Measurements from ENCODE around the gene CHAT.

The CHAT gene

DNA sequence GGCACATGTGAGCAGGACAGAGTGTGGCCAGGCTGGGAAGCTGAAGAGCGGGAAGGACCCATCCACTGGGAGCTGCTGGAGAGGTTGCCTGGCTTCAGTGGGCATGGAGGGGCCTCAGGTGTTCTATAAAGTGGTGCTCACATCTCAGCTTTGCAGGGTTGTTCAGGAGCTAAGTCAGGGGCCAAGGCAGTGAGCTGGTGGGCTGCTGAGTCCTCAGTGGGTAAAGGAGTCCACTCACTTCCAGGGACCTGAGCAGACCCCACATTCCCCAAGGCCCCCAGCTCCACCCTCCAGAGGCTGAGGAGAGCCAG lies 36.8 kb downstream of the CHAT start:
- no peak overlapping the region for H3K9ac ChIP-seq (ENCODE audit: low read length)
- H3K27ac ChIP-seq (ENCODE audit: low read depth, low read length) = no peak overlapping the region
- H3K9me3 ChIP-seq (ENCODE audit: low read length) = no peaks in the 10 kb centered on the region
- H3K36me3 ChIP-seq (ENCODE audit: insufficient read depth, low read length) = no peaks in the 10 kb centered on the region
- peaks cover 0 to 5% of the 10 kb centered on the region in 2 donors for H3K27me3 ChIP-seq (ENCODE audit: control insufficient read depth in 1 of 2, insufficient read depth in 2 of 2, low read length in 2 of 2)
- H3K4me1 ChIP-seq (ENCODE audit: insufficient read depth, low read length) = no peaks in the 10 kb centered on the region
- no peak overlapping the region for H3K4me3 ChIP-seq (ENCODE audit: low read depth in 1 of 2, low read length in 2 of 2)

DNA sequence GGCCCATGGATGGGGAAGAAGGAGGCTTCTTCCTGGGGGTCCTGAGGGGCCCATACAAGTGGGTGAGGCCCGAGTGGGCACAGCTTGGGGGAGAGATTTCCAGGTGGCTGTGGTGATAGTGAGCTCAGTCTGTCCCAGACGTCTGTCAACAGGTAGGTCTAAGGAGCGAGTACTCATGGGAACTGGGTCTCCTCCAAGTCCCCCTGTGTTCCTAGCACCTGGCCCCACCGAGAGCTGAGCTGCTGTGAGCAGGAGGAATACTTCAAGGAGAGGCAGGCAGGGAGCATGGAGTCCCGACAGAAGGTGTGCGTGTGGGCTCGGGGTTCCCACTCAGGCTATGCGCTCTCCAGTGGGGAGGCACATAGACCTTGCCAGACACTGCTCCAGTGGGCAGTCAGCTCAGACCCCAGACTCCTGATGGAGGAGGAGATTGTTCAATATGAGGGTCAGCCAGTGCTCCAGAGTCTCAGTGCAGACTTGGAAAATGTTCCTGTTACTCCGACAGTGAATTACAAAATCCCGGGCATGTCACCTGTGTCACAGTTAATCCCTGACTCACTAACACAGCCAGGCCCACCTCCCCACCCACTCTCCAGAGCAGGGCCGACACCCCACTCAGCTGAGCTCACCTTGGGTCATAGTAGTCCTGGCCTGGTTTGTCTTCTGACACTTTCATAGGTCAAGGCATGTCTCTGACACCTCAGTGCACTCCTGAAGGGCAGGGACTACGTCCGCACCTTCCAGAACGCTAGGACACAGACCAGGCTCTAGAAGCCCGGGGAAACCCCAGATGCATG lies 37.4 kb downstream of the CHAT start:
- Histone ChIP-seq H3K27me3 (ENCODE audit: control insufficient read depth in 1 of 2, insufficient read depth in 2 of 2, low read length in 2 of 2) (peaks cover 0 to 5% of the 10 kb centered on the region in 2 donors), H3K9me3 (ENCODE audit: low read length) (no peaks in the 10 kb centered on the region), H3K9ac (ENCODE audit: low read length) (no peak overlapping the region)

DNA sequence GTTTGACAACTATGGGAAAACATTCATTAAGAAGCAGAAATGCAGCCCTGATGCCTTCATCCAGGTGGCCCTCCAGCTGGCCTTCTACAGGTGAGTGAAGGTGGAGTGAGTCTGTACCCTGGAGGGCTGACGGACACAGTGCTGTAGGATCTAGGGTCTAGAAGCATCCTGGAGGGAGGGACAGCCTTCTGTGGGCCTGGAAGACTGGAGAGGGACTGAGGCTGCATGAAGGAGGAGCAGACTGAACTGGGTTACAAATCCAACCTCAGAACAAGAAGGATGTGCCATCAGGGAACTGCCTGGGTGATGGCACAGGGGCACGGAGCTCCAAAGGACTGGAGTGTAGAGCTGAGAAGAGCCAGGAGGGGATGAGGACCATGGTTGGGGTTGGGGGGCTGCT lies 38.1 kb downstream of the CHAT start:
- Histone ChIP-seq H3K27me3 (ENCODE audit: control insufficient read depth in 1 of 2, insufficient read depth in 2 of 2, low read length in 2 of 2) (peaks cover 0 to 5% of the 10 kb centered on the region in 2 donors), H3K9me3 (ENCODE audit: low read length) (no peaks in the 10 kb centered on the region), H3K27ac (ENCODE audit: low read depth, low read length) (no peak overlapping the region)

More for the DNA sequence above, 37.4 kb downstream of the CHAT start:
- Histone ChIP-seq H3K4me3 (ENCODE audit: low read depth in 1 of 2, low read length in 2 of 2) (no peak overlapping the region), H3K27ac (ENCODE audit: low read depth, low read length) (no peak overlapping the region), H3K4me1 (ENCODE audit: insufficient read depth, low read length) (no peaks in the 10 kb centered on the region), H3K36me3 (ENCODE audit: insufficient read depth, low read length) (no peaks in the 10 kb centered on the region)

DNA sequence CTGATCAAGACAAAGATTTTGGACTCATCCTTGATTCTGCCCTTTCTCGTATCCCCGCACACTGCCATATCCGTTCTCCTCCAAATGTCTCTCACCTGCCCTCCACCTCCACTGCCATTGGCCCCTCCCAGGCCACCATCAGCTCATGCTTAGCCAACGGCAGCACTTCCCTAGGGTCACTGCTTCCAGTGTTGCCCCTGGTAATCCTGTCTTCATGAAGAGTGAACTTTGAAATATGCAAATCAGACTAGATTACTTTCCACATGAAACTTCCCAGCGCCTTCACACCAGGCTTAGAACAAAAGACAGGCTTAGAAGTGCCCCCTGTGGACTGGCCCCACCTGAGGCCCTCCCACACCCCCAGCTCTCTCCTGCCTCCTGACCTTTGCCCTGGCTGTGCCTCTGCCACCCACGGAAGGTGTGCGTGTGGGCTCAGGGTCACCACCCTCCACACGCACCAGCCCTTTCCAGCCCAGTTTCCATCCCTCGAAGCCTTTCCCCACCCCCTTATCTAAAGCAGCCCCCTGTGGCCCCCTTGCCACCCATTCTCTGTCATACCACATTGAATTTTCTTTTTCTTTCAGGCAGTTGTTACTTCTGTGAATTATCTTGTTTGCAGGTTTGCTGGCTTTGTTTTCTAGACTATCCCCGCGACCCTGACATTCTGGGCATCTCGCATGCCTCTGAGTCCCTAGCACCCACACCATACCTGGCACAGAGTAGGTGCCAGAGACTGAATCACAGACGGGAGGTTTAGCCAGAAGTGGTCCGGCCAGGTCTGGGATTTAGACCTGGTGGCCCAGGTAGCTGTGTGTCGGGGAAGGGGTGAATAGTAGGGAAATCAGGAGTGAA lies 38.8 kb downstream of the CHAT start:
- no peaks in the 10 kb centered on the region for H3K9me3 ChIP-seq (ENCODE audit: low read length)
- no peak overlapping the region for H3K9ac ChIP-seq (ENCODE audit: low read length)
- H3K4me1 ChIP-seq (ENCODE audit: insufficient read depth, low read length) = no peaks in the 10 kb centered on the region
- H3K36me3 ChIP-seq (ENCODE audit: insufficient read depth, low read length) = no peaks in the 10 kb centered on the region
- H3K27ac ChIP-seq (ENCODE audit: low read depth, low read length) = no peak overlapping the region
- peaks cover 0 to 5% of the 10 kb centered on the region in 2 donors for H3K27me3 ChIP-seq (ENCODE audit: control insufficient read depth in 1 of 2, insufficient read depth in 2 of 2, low read length in 2 of 2)
- H3K4me3 ChIP-seq (ENCODE audit: low read depth in 1 of 2, low read length in 2 of 2) = no peak overlapping the region

More for the DNA sequence above, 38.1 kb downstream of the CHAT start:
- Histone ChIP-seq H3K4me3 (ENCODE audit: low read depth in 1 of 2, low read length in 2 of 2) (no peak overlapping the region), H3K9ac (ENCODE audit: low read length) (no peak overlapping the region), H3K36me3 (ENCODE audit: insufficient read depth, low read length) (no peaks in the 10 kb centered on the region), H3K4me1 (ENCODE audit: insufficient read depth, low read length) (no peaks in the 10 kb centered on the region)

DNA sequence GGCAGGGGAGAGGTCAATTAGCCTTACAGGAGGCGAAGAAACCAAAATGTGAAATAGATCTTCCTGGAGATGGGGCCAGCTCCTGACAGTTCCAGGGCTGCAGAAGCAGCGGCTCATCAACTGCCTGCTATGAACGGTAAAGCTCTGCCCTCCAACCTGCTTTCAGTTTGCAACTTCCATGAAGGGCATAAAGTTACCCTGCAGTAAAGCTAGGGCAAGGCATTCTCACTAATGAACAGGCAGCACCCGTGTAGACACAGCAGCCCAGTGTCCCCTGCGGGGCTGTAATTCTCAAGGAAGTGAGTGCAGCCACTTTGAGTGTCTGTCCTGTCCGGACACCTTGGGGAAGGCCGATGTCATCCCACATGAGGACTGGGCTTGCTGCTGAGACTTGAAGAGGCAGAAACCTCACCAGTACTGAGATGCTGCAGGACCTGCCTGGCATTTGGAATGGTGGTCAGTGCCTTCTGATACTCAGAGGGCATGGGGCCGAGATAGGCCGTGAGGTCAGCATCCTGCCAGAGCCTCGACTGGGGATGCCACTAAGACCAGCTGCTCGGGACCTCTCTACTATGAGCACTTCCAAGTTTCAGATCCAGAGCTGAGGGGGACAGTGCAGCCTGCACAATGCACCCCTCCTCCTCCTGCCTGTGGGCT lies 39.6 kb downstream of the CHAT start:
- Histone ChIP-seq H3K9me3 (ENCODE audit: low read length) (no peaks in the 10 kb centered on the region), H3K9ac (ENCODE audit: low read length) (no peak overlapping the region), H3K27me3 (ENCODE audit: control insufficient read depth in 1 of 2, insufficient read depth in 2 of 2, low read length in 2 of 2) (peaks cover 0 to 5% of the 10 kb centered on the region in 2 donors), H3K27ac (ENCODE audit: low read depth, low read length) (no peak overlapping the region), H3K4me3 (ENCODE audit: low read depth in 1 of 2, low read length in 2 of 2) (no peak overlapping the region), H3K4me1 (ENCODE audit: insufficient read depth, low read length) (no peaks in the 10 kb centered on the region), H3K36me3 (ENCODE audit: insufficient read depth, low read length) (no peaks in the 10 kb centered on the region)

DNA sequence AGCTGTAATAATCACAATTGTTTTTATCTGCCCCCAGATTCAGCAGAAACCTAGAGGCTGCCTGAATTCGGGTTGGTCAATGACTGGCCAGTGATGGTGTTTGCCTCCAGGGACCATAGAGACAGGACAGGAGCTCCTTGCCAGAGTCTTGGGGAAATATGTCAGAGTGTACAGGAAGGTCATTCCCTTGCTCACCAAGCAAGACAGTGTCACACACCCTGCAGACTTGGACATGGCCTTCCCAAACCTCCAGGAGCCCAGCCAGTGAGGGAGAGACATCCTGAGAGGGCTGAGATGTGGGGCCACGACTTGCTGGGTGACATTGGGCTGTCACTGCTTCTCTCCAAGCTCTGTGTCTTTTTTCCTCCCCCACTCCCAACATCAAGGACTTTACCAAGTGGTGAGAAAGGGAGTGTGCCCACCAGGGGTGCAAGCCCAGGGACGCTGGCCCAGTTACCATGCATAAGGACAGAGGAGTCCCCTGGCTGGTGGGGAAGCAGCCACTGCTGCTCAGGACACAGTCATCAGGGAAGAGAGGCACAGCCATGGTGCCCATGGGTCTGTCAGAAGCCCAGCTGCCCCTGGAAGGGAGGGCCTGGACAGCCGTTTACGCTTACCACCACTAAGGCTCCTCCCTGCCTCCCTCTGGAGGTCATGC lies 40.3 kb downstream of the CHAT start:
- Histone ChIP-seq H3K27me3 (ENCODE audit: control insufficient read depth in 1 of 2, insufficient read depth in 2 of 2, low read length in 2 of 2) (peaks cover 0 to 5% of the 10 kb centered on the region in 2 donors), H3K9ac (ENCODE audit: low read length) (no peak overlapping the region), H3K9me3 (ENCODE audit: low read length) (no peaks in the 10 kb centered on the region), H3K4me3 (ENCODE audit: low read depth in 1 of 2, low read length in 2 of 2) (no peak overlapping the region), H3K4me1 (ENCODE audit: insufficient read depth, low read length) (no peaks in the 10 kb centered on the region), H3K36me3 (ENCODE audit: insufficient read depth, low read length) (no peaks in the 10 kb centered on the region), H3K27ac (ENCODE audit: low read depth, low read length) (no peak overlapping the region)

DNA sequence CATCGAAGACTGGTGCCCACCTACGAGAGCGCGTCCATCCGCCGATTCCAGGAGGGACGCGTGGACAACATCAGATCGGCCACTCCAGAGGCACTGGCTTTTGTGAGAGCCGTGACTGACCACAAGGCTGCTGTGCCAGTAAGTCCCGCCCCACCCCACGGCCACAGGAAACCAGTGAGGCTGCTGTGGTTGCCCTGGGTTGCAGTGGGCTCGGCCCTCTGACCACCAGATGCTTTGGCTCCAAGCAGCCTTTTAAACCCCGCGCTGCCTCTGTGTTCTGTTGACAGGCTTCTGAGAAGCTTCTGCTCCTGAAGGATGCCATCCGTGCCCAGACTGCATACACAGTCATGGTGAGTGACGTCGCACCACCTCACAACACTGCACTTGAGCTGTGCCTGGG lies 41.3 kb downstream of the CHAT start:
- no peak overlapping the region for H3K9ac ChIP-seq (ENCODE audit: low read length)
- no peak overlapping the region for H3K4me3 ChIP-seq (ENCODE audit: low read depth in 1 of 2, low read length in 2 of 2)
- peaks cover 0 to 5% of the 10 kb centered on the region in 2 donors for H3K27me3 ChIP-seq (ENCODE audit: control insufficient read depth in 1 of 2, insufficient read depth in 2 of 2, low read length in 2 of 2)
- no peaks in the 10 kb centered on the region for H3K36me3 ChIP-seq (ENCODE audit: insufficient read depth, low read length)
- no peak overlapping the region for H3K27ac ChIP-seq (ENCODE audit: low read depth, low read length)
- no peaks in the 10 kb centered on the region for H3K4me1 ChIP-seq (ENCODE audit: insufficient read depth, low read length)
- no peaks in the 10 kb centered on the region for H3K9me3 ChIP-seq (ENCODE audit: low read length)

DNA sequence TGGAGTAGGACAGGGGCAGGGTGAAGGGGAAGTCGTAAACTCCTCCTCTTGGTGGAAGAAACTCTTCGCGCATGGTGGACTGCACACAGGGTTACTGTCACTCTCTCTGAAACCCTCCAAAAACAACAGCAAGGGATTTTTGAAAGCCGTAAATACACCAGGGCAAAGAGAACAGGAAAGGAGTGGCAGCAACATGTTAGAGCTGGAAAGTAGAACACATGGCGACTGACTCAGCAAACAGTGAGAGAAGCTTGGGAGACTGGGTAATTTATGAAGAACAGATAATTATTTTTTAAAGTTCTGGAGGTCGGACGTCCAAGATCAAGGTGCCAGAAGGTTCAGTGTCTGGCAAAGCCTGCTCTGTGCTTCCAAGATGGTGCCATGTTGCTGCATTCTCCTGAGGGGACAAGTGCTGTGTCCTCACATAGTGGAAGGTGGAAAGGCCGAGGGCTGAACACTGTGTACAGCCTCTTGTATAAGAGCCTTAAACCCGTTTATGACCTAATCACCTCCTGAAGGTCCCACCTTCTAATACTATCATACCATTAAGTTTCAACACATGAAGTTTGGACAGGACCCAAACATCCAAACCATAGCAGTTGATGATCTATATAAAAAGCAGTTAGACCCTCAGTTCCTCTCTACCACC lies 43.1 kb downstream of the CHAT start:
- Histone ChIP-seq H3K36me3 (ENCODE audit: insufficient read depth, low read length) (no peaks in the 10 kb centered on the region), H3K4me1 (ENCODE audit: insufficient read depth, low read length) (no peaks in the 10 kb centered on the region), H3K9me3 (ENCODE audit: low read length) (no peaks in the 10 kb centered on the region), H3K4me3 (ENCODE audit: low read depth in 1 of 2, low read length in 2 of 2) (no peak overlapping the region), H3K27ac (ENCODE audit: low read depth, low read length) (no peak overlapping the region), H3K27me3 (ENCODE audit: control insufficient read depth in 1 of 2, insufficient read depth in 2 of 2, low read length in 2 of 2) (no peaks in the 10 kb centered on the region), H3K9ac (ENCODE audit: low read length) (no peak overlapping the region)

DNA sequence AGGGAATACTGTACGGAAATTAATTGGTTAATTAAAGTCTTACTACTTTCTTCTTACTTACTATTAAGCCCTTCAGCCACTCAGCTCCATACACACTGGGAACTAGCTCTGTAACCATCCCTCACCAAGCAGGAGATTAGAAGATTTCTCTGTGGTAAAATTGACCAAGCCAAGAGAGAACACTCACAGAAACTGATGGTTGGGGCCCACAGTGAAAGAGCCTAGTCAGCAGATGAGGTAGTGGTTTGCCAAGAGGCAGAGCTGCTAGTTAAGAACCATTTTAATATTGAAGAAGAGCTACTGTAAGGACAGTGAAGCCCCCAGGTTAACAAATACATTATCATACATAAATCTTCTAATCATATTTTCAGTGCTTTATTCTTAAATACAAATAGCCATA lies 43.8 kb downstream of the CHAT start:
- Histone ChIP-seq H3K9me3 (ENCODE audit: low read length) (no peaks in the 10 kb centered on the region), H3K27me3 (ENCODE audit: control insufficient read depth in 1 of 2, insufficient read depth in 2 of 2, low read length in 2 of 2) (no peaks in the 10 kb centered on the region), H3K4me1 (ENCODE audit: insufficient read depth, low read length) (no peaks in the 10 kb centered on the region), H3K27ac (ENCODE audit: low read depth, low read length) (no peak overlapping the region), H3K4me3 (ENCODE audit: low read depth in 1 of 2, low read length in 2 of 2) (no peak overlapping the region), H3K9ac (ENCODE audit: low read length) (no peak overlapping the region), H3K36me3 (ENCODE audit: insufficient read depth, low read length) (no peaks in the 10 kb centered on the region)

DNA sequence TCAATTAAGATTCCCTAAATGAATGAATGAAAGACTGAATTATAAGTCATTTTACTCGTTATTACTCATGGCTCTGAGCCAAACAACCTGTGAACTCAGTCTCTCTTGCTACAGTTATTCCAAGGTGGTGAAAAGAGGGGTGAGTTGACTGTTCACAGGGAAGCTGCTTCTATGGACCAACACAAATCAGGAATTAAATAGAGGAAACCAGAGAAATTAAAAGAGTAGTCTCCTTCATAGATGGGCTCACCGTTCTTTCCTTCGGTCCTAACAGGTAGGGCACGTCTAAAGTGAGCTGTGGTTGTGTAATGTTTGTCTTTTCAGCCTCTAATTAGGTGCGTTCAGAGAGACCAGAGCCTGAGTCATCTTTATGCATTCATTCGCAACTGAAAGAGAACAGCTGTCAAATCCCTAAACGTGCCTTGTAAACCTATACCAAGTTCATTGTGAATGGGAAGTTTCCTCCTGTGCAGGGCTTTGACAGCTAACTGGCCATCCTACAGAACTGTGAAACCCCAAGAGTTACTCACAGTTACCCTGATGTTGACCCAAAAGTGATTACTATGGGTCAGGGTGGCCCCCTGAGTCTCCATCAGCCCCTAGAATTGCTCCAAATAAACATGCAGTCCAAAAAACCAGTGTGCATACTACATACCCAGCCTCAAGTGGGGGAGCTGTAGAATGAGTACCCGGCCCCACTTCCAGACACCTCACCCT lies 47.5 kb downstream of the CHAT start:
- Histone ChIP-seq H3K9me3 (ENCODE audit: low read length) (no peaks in the 10 kb centered on the region), H3K36me3 (ENCODE audit: insufficient read depth, low read length) (no peaks in the 10 kb centered on the region), H3K9ac (ENCODE audit: low read length) (no peak overlapping the region), H3K27me3 (ENCODE audit: control insufficient read depth in 1 of 2, insufficient read depth in 2 of 2, low read length in 2 of 2) (no peaks in the 10 kb centered on the region), H3K27ac (ENCODE audit: low read depth, low read length) (no peak overlapping the region), H3K4me3 (ENCODE audit: low read depth in 1 of 2, low read length in 2 of 2) (no peak overlapping the region), H3K4me1 (ENCODE audit: insufficient read depth, low read length) (no peaks in the 10 kb centered on the region)
